ENCODE data around the gene CTSO. TPM values are rescaled to one million over a fixed set of nuclear protein-coding genes. Genes with fewer than 3 reads are reported as not detected.

The CTSO gene
- total RNA-seq, 1 donor from 2014 or later = 4.3 TPM

DNA sequence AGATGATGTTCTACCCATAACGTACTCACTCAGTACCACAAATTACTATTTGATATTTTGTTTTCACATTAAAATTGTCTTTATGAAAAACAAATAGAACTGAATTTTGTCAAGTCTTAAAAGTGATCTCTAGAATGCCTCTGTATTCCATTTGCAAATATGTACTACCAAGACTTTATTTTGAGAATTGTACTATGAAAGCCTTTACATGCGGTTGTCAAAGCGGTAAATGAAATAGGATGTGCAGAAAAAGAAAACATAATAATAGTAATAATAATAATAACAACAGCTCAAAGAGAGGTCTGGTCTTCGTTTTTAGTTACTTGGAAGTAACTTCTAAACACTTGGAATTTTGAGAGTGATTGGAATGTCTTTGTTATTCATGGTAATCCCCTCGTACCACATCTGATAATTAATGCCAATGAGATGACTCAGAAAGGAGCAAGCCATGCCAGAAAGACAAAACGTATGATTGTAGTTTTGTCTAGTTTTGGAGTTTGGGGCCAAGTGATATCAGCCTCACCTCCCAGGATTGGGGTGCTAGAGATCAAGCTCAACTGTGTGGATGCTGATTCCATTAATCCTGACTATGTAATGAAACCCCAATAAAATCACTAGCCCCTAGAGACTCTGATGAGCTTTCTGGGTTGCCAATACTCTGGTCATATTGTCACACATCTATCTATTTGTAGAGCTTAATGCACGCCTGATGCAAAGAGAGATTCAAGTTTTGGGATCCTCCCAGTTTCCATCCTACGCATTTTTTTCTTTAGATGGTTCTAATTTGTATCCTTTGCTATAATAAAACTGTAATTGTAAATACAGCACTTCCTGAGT lies 20.2 kb upstream of the CTSO start:
- TF ChIP-seq, protein P1, sequence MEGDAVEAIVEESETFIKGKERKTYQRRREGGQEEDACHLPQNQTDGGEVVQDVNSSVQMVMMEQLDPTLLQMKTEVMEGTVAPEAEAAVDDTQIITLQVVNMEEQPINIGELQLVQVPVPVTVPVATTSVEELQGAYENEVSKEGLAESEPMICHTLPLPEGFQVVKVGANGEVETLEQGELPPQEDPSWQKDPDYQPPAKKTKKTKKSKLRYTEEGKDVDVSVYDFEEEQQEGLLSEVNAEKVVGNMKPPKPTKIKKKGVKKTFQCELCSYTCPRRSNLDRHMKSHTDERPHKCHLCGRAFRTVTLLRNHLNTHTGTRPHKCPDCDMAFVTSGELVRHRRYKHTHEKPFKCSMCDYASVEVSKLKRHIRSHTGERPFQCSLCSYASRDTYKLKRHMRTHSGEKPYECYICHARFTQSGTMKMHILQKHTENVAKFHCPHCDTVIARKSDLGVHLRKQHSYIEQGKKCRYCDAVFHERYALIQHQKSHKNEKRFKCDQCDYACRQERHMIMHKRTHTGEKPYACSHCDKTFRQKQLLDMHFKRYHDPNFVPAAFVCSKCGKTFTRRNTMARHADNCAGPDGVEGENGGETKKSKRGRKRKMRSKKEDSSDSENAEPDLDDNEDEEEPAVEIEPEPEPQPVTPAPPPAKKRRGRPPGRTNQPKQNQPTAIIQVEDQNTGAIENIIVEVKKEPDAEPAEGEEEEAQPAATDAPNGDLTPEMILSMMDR (conservative IDR thresholded peaks at IDR 0.05) = no peak
- H3K9me3 Mint-ChIP-seq = peaks cover under 1% of the 10 kb centered on the region
- H3K4me1 Mint-ChIP-seq (ENCODE audit: unreplicated experiment) = no peaks in the 10 kb centered on the region
- no peak overlapping the region for H3K4me3 Mint-ChIP-seq
- H3K36me3 Mint-ChIP-seq = no peaks in the 10 kb centered on the region
- no peak overlapping the region for H3K27ac Mint-ChIP-seq
- no peak for DNase-seq (ENCODE audit: extremely low spot score, unreplicated experiment)
- H3K27me3 Mint-ChIP-seq = no peaks in the 10 kb centered on the region

DNA sequence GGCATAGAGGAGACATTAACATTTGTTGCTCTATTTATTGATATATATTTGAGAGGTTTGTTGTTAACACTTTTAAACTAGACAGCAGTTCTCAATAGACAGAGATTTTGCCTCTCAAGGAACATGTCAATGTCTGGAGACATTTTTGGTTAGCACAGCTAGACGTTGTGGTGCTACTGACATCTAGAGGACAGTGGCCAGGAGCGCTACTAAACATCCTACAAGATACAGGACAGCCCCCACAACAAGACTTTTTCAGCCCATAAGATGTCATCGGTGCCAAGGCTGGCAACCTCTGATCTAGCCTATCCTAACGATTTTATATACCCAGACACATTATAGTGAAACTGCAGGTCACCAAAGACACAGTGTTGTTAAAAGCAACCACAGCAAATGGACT lies 18.4 kb upstream of the CTSO start:
- no peaks in the 10 kb centered on the region for H3K36me3 Mint-ChIP-seq
- TF ChIP-seq, protein P1 (conservative IDR thresholded peaks at IDR 0.05) = peak; percentile 48
- H3K27ac Mint-ChIP-seq = no peak overlapping the region

DNA sequence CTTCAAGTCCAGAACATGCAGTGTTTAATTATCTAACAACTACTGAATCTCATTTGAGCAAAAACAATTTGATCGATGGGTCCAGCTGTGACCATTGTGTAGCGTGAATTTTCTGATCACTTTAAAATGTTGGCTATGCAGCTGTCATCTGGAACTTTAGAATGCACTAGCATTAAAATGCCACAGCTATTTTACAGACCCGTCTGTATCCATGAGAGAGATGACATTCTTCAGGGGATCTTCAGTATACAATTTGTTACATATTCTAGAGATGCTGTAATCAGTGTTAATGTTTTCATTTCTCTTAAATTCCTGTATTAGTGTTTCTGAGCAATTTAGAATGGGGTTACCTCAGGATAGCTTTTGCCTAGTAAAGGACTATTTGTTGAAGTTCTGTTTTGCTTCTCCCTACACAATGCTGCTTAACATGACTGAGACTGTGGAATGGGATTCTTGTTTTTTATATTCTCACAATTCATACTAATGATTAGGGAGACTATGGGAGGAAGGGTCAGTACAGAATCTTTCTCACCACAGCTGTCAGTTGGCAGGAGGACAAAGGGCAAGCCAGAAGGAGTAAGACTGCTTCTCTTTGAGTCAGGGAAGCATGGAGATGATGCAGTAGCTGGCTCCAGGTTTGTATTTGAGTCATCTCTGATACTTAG lies 13.2 kb upstream of the CTSO start:
- Mint-ChIP-seq H3K27ac (no peak overlapping the region), H3K36me3 (no peaks in the 10 kb centered on the region), H3K9me3 (no peaks in the 10 kb centered on the region), H3K4me3 (no peak overlapping the region), H3K27me3 (no peaks in the 10 kb centered on the region), H3K4me1 (ENCODE audit: unreplicated experiment) (peaks cover 7% of the 10 kb centered on the region)
- TF ChIP-seq, protein P1 (conservative IDR thresholded peaks at IDR 0.05) = no peak
- DNase-seq (ENCODE audit: extremely low spot score, unreplicated experiment) = no peak

More for the DNA sequence above, 18.4 kb upstream of the CTSO start:
- no peak for DNase-seq (ENCODE audit: extremely low spot score, unreplicated experiment)
- H3K4me1 Mint-ChIP-seq (ENCODE audit: unreplicated experiment) = peaks cover under 1% of the 10 kb centered on the region
- no peaks in the 10 kb centered on the region for H3K9me3 Mint-ChIP-seq
- H3K27me3 Mint-ChIP-seq = no peaks in the 10 kb centered on the region
- H3K4me3 Mint-ChIP-seq = no peak overlapping the region

DNA sequence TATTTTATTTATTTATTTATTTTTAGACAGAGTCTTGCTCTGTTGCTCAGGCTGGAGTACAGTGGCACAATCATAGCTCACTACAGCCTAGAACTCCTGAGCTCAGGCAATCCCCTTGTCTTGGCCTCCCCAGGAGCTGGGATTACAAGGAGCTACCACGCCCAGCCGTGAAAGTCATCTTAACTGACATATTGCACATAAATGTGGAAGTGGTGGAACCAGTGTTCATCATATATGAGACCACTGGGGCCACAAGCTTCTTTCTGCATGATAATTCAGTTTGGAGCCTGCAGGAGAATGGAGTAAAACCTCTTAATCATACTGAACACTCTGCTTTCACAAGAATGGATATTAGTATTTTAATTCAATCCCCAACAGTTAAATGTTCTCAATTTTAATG lies 12.5 kb upstream of the CTSO start:
- TF ChIP-seq, protein P1 (conservative IDR thresholded peaks at IDR 0.05) = no peak
- no peaks in the 10 kb centered on the region for H3K36me3 Mint-ChIP-seq
- no peak for DNase-seq (ENCODE audit: extremely low spot score, unreplicated experiment)
- no peaks in the 10 kb centered on the region for H3K27me3 Mint-ChIP-seq
- H3K9me3 Mint-ChIP-seq = no peaks in the 10 kb centered on the region
- H3K4me1 Mint-ChIP-seq (ENCODE audit: unreplicated experiment) = peaks cover 7% of the 10 kb centered on the region
- no peak overlapping the region for H3K4me3 Mint-ChIP-seq
- H3K27ac Mint-ChIP-seq = no peak overlapping the region

DNA sequence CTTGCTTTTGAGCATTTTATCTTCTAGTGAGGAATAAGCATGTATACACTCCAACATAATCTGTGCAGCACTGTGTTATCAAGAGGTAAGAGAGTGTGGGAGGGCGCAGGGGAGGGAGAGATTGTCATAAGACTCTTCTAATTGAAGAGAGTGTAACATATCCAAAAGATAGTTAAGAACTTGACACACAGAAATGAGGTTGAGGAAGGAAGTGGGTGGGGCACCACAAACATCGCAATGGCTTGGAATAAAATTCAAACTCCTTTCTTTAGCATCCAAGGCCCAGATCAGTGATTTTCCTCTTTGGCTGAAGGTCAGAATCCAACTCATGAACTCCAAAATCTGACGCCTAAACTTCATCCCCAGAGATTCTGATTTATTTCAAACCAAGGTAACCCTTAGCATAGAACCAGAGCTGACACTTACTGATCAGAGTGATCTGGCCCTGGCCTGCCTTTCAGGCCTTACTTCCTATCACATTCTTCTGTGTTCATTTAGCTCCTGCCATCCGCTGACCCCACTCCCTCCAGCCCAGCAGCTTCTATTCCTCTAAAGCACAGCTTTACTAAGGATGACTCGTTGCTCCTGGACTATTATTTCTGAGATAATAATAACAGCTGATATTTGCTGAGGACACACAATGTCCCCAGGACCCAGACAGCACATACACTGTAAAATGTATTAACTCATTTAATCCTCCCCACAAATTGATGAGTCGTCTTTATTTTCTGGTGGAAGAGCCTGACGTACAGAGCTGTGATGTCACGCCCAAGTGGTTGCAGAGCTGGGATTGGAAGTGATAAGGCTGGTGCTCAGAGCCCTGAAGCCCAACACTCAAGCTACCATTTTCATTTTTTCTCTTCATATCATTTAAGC lies 10.6 kb upstream of the CTSO start:
- Mint-ChIP-seq H3K9me3 (no peaks in the 10 kb centered on the region), H3K4me3 (no peak overlapping the region), H3K27me3 (no peaks in the 10 kb centered on the region), H3K36me3 (no peaks in the 10 kb centered on the region), H3K4me1 (ENCODE audit: unreplicated experiment) (peaks cover 7% of the 10 kb centered on the region), H3K27ac (no peak overlapping the region)
- TF ChIP-seq, protein P1 (conservative IDR thresholded peaks at IDR 0.05) = no peak
- no peak for DNase-seq (ENCODE audit: extremely low spot score, unreplicated experiment)
